B cell (primary cell): ENCODE results near the gene CCL17. TPM values are rescaled to one million over a fixed set of nuclear protein-coding genes. Genes with fewer than 3 reads are reported as not detected.
A peak's percentile ranks its signal among the peaks of the same experiment; 100 is the strongest.

Experiments
- ATAC-seq: fragments of 200-7000 bp; cut with Tn5 transposase; one replicate; pipeline ENCODE4 v1.10.0; 2021; ENCODE audit warnings: low read depth, mild to moderate bottlenecking, moderate number of reproducible peaks, moderate library complexity
- CTCF ChIA-PET: fragments of 350-600 bp; sonication (Branson Sonifier 250); formaldehyde crosslinking; loops from one replicate; lab custom pipeline; 2021; ENCODE audit warnings: antibody characterized with exemption, inconsistent platforms; lab: Charles Lee
- POLR2A ChIA-PET: fragments of 350-600 bp; sonication (Branson Sonifier 250); formaldehyde crosslinking; loops from one replicate; lab custom pipeline; 2021; ENCODE audit warnings: antibody characterized with exemption; lab: Charles Lee
- DNase-seq: peaks from one replicate; pipeline ENCODE4 v3.0.0; 2013
- H2AFZ ChIP-seq: 2 replicates; pipeline ENCODE4 v1.6.1; 2012; ENCODE audit warnings: mild to moderate bottlenecking, low read depth, low read length; ENCODE audit not compliant: insufficient read depth, poor library complexity, severe bottlenecking
- H3K27ac ChIP-seq, 2 donors: 1 replicate in 1 of 2; 2 replicates in 1 of 2; pipeline ENCODE4 v1.5.1; 2012 to 2013; ENCODE audit warnings: low read length in 2 of 2, mild to moderate bottlenecking in 2 of 2, moderate library complexity in 1 of 2
- H3K27me3 ChIP-seq, 4 experiments: fragments of 200-600 bp in 1 of 4; sonication (generic) in 1 of 4; replicated peaks in 1 of 4; 1 replicate in 2 of 4; 2 replicates in 2 of 4; pipeline versions ENCODE4 v1.6.1 to v1.7.0; 2013 to 2016; ENCODE audit warnings: low read length in 3 of 4, mild to moderate bottlenecking in 2 of 4, mixed read lengths in 1 of 4, moderate library complexity in 1 of 4; ENCODE audit not compliant: insufficient read depth in 4 of 4, control insufficient read depth in 3 of 4; ENCODE audit errors: control extremely low read depth in 1 of 4
- H3K36me3 ChIP-seq, 2 experiments: replicated peaks in 1 of 2; 1 replicate in 1 of 2; 2 replicates in 1 of 2; pipeline versions ENCODE4 v1.6.1 to v1.7.1; 2013; ENCODE audit warnings: low read length in 1 of 2; ENCODE audit not compliant: insufficient read depth in 2 of 2, control insufficient read depth in 1 of 2; ENCODE audit errors: control extremely low read depth in 1 of 2, extremely low read depth in 1 of 2
- H3K4me1 ChIP-seq, 2 donors: fragments of 200-600 bp in 1 of 2; sonication (generic) in 1 of 2; 1 replicate in 1 of 2; 2 replicates in 1 of 2; pipeline versions ENCODE4 v1.5.1 to v1.6.1; 2013 to 2017; ENCODE audit warnings: low read length in 2 of 2; ENCODE audit not compliant: control insufficient read depth in 2 of 2, insufficient read depth in 2 of 2
- H3K4me2 ChIP-seq: replicated peaks from 2 replicates; pipeline ENCODE3; 2012; ENCODE audit warnings: mild to moderate bottlenecking, low read depth, low read length; ENCODE audit not compliant: poor library complexity, severe bottlenecking
- H3K4me3 ChIP-seq, 5 experiments: fragments of 200-600 bp in 1 of 5; sonication (generic) in 1 of 5; 1 replicate in 3 of 5; 2 replicates in 2 of 5; pipeline versions ENCODE4 v1.5.1 to v1.7.0; 2011 to 2016; ENCODE audit warnings: low read length in 4 of 5, mild to moderate bottlenecking in 4 of 5, low read depth in 2 of 5, control low read depth in 1 of 5, moderate library complexity in 1 of 5; ENCODE audit not compliant: insufficient read depth in 1 of 5; ENCODE audit errors: control extremely low read depth in 1 of 5, extremely low read depth in 1 of 5
- H3K79me2 ChIP-seq: fragments of 200-600 bp; sonication (generic); one replicate; pipeline ENCODE4 v1.6.0; 2016; ENCODE audit warnings: low read length; ENCODE audit not compliant: control insufficient read depth, insufficient read depth
- H3K9ac ChIP-seq: fragments of 200-600 bp; sonication (generic); 2 replicates; pipeline ENCODE4 v1.6.1; 2017; ENCODE audit warnings: mild to moderate bottlenecking, low read length, moderate library complexity
- H3K9me3 ChIP-seq, 3 donors: one replicate each; pipeline versions ENCODE4 v1.6.1 to v1.7.1; 2013; ENCODE audit warnings: low read length in 2 of 3; ENCODE audit not compliant: control insufficient read depth in 2 of 3, insufficient read depth in 1 of 3; ENCODE audit errors: control extremely low read depth in 1 of 3
- H4K20me1 ChIP-seq: 2 replicates; pipeline ENCODE4 v1.6.0; 2012; ENCODE audit warnings: mild to moderate bottlenecking, low read length; ENCODE audit not compliant: insufficient read depth, control insufficient read depth, poor library complexity, severe bottlenecking
- H3K27ac Mint-ChIP-seq: one replicate; pipeline ENCODE4 v1.8.0; 2021; ENCODE audit warnings: mixed read lengths
- H3K27me3 Mint-ChIP-seq: one replicate; pipeline ENCODE4 v1.8.0; 2021; ENCODE audit warnings: mixed read lengths
- H3K4me1 Mint-ChIP-seq: one replicate; pipeline ENCODE4 v1.8.0; 2021; ENCODE audit warnings: mixed read lengths
- H3K4me3 Mint-ChIP-seq: one replicate; pipeline ENCODE4 v1.8.0; 2021; ENCODE audit warnings: mixed read lengths
- H3K9me3 Mint-ChIP-seq: one replicate; pipeline ENCODE4 v1.8.0; 2022; ENCODE audit warnings: mixed read lengths; ENCODE audit not compliant: insufficient read depth
- EZH2 ChIP-seq: IDR thresholded peaks from 2 replicates; pipeline ENCODE4 v1.6.1; 2012; ENCODE audit warnings: borderline replicate concordance, low read depth, mild to moderate bottlenecking, moderate library complexity, low read length; ENCODE audit not compliant: insufficient read depth, poor library complexity, severe bottlenecking
- WGBS: methylation state at CpG from one replicate; pipeline ENCODE4 v1.1.5; 2013; ENCODE audit warnings: missing lambda C conversion rate; ENCODE audit not compliant: insufficient coverage; 5-methylcytosine and 5-hydroxymethylcytosine counted together
- intact Hi-C: fragments of 100-400 bp; cut with micrococcal nuclease; formaldehyde crosslinking; loops from one replicate; pipeline ENCODE4 v1.10.0; 2022
- polyA plus RNA-seq: library from polyadenylated mRNA; depleted of rRNA; stranded (reverse); fragments of >200 nt; gene quantifications from 2 replicates; pipeline ENCODE4 v1.2.3, GENCODE V29; 2012
- total RNA-seq, 2 donors: library from RNA; stranded (reverse); fragments of 120-200 nt in 1 of 2; gene quantifications; 1 replicate in 1 of 2; 2 replicates in 1 of 2; pipeline versions ENCODE4 v1.2.3 to v1.2.4, GENCODE V29; 2013 to 2022
- TF ChIP-seq, protein P1 (sequence below): fragments of 200-600 bp; IDR thresholded peaks from one replicate; pipeline ENCODE4 v1.8.0; 2022; ENCODE audit warnings: antibody characterized with exemption, mild to moderate bottlenecking

CCL17 gene
- total and polyA plus RNA-seq, 2 donors (not counting 1 experiment from before 2014, with no cell fraction given), result not detected

DNA sequence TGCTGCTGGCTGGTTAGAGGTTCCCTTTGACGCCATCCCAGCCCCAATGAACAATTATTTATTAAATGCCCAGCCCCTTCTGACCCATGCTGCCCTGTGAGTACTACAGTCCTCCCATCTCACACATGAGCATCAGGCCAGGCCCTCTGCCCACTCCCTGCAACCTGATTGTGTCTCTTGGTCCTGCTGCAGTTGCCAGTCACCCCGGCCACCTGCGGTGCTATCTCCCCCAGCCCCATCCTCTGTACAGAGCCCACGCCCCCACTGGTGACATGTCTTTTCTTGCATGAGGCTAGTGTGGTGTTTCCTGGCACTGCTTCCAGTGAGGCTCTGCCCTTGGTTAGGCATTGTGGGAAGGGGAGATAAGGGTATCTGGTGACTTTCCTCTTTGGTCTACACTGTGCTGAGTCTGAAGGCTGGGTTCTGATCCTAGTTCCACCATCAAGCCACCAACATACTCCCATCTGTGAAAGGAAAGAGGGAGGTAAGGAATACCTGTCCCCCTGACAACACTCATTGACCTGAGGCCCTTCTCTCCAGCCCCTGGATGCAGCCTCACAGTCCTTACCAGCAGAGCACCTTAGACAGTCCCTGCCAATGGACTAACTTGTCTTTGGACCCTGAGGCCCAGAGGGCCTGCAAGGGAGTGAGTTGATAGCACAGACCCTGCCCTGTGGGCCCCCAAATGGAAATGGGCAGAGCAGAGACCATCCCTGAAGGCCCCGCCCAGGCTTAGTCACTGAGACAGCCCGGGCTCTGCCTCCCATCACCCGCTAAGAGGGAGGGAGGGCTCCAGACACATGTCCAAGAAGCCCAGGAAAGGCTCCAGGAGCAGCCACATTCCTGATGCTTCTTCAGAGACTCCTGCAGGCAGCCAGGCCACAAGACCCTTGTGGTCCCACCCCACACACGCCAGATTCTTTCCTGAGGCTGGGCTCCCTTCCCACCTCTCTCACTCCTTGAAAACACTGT is 21.0 kb upstream of the CCL17 start:
- Histone ChIP-seq H3K27me3 (no peaks in the 10 kb centered on the region), H3K4me3 (no peak overlapping the region), H3K9me3 (peaks cover 0 to 4% (median 0%) of the 10 kb centered on the region in 3 donors), H2AFZ (peak overlapping the region; percentile 30), H3K4me1 (peaks cover 34 to 56% of the 10 kb centered on the region in 2 donors), H3K79me2 (no peaks in the 10 kb centered on the region), H3K36me3 (no peaks in the 10 kb centered on the region), H3K9ac (peak overlapping the region; percentile 28), H4K20me1 (no peaks in the 10 kb centered on the region), H3K4me2 (peak overlapping the region; percentile 70), H3K27ac (peak overlapping the region in 1 of 2 donors; percentile 11)
- Mint-ChIP-seq H3K9me3 (no peaks in the 10 kb centered on the region), H3K4me1 (peaks cover 59% of the 10 kb centered on the region), H3K4me3 (peak overlapping the region; percentile 59), H3K27ac (peak overlapping the region; percentile 85), H3K27me3 (no peaks in the 10 kb centered on the region)
- WGBS, result 84% methylated on average over 7 of the region's 8 CpGs
- no peak for TF ChIP-seq EZH2
- TF ChIP-seq, protein P1, sequence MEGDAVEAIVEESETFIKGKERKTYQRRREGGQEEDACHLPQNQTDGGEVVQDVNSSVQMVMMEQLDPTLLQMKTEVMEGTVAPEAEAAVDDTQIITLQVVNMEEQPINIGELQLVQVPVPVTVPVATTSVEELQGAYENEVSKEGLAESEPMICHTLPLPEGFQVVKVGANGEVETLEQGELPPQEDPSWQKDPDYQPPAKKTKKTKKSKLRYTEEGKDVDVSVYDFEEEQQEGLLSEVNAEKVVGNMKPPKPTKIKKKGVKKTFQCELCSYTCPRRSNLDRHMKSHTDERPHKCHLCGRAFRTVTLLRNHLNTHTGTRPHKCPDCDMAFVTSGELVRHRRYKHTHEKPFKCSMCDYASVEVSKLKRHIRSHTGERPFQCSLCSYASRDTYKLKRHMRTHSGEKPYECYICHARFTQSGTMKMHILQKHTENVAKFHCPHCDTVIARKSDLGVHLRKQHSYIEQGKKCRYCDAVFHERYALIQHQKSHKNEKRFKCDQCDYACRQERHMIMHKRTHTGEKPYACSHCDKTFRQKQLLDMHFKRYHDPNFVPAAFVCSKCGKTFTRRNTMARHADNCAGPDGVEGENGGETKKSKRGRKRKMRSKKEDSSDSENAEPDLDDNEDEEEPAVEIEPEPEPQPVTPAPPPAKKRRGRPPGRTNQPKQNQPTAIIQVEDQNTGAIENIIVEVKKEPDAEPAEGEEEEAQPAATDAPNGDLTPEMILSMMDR, result no peak
- POLR2A ChIA-PET, result interaction anchor here (0.6 kb wide), 1 partner anchor 67 kb away, joined by 4 read pairs; no protein-coding TSS in a partner anchor
- intact Hi-C loops, result no loop called here
- ATAC-seq (no peak), DNase-seq (peak; percentile 24)
- CTCF ChIA-PET, result interaction anchor here (1.0 kb wide), 1 partner anchor 33 kb away, joined by 3 read pairs; no protein-coding TSS in a partner anchor
